HG03378 (cell line): ENCODE results near the gene HMGCL.
"Not testable (repeated sequence)": the region's sequence is repeated elsewhere in the genome, so short reads cannot be mapped to it uniquely, and the experiment has no call there.

ENCODE experiments used
- ATAC-seq: cut with Tn5 transposase; IDR thresholded peaks from one replicate; pipeline ENCODE4 v1.9.1; 2021; ENCODE audit warnings: mild to moderate bottlenecking, moderate library complexity; ENCODE audit not compliant: unreplicated experiment

HMGCL gene

GRCh38 chr1:23827717-23828116 lies 2.5 kb upstream of the HMGCL start:
- ATAC-seq: no peak

GRCh38 chr1:23826590-23826989 lies 1.4 kb upstream of the HMGCL start:
- not testable (repeated sequence) for ATAC-seq

GRCh38 chr1:23825762-23826522 lies 713 bp upstream of the HMGCL start:
- ATAC-seq: peak; percentile 47

GRCh38 chr1:23824711-23825075 lies 536 bp downstream of the HMGCL start:
- no peak for ATAC-seq

- no peak for ATAC-seq
Observed at GRCh38 chr1:23823767-23824166, 1.5 kb downstream of the HMGCL start.

GRCh38 chr1:23817633-23818032 lies 7.6 kb downstream of the HMGCL start:
- ATAC-seq: no peak

GRCh38 chr1:23816906-23817305 lies 8.3 kb downstream of the HMGCL start:
- no peak for ATAC-seq

GRCh38 chr1:23816361-23816760 lies 8.9 kb downstream of the HMGCL start:
- ATAC-seq: no peak

- ATAC-seq: no peak
Observed at GRCh38 chr1:23814016-23814415, 11.2 kb downstream of the HMGCL start.

GRCh38 chr1:23810818-23811540 lies 14.2 kb downstream of the HMGCL start:
- ATAC-seq: no peak

GRCh38 chr1:23809751-23810171 lies 15.5 kb downstream of the HMGCL start:
- no peak for ATAC-seq

GRCh38 chr1:23807453-23807852 lies 17.8 kb downstream of the HMGCL start:
- ATAC-seq: no peak

- ATAC-seq: no peak
Observed at GRCh38 chr1:23806280-23806679, 18.9 kb downstream of the HMGCL start.

GRCh38 chr1:23805025-23805424 lies 20.2 kb downstream of the HMGCL start:
- no peak for ATAC-seq

GRCh38 chr1:23804183-23804835 lies 20.9 kb downstream of the HMGCL start:
- ATAC-seq: no peak

GRCh38 chr1:23803674-23804073 lies 21.6 kb downstream of the HMGCL start:
- ATAC-seq: no peak

GRCh38 chr1:23802809-23803342 lies 22.4 kb downstream of the HMGCL start:
- not testable (repeated sequence) for ATAC-seq

GRCh38 chr1:23801876-23802275 lies 23.4 kb downstream of the HMGCL start:
- no peak for ATAC-seq

- ATAC-seq: no peak
Observed at GRCh38 chr1:23801338-23801748, 23.9 kb downstream of the HMGCL start.

GRCh38 chr1:23800400-23801337 lies 24.6 kb downstream of the HMGCL start, which contains the start of gene GALE:
GALE (minus strand) TSS chr1:23800754; CDS start chr1:23799007, 1,747 bp downstream.
- ATAC-seq: no peak
